Astrocyte (in vitro differentiated cells and primary cell): ENCODE results near the gene SHISAL1. TPM values are rescaled to one million over a fixed set of nuclear protein-coding genes. Genes with fewer than 3 reads are reported as not detected.
A peak's percentile ranks its signal among the peaks of the same experiment; 100 is the strongest.

Experiments used
- DNase-seq: peaks from one replicate; pipeline ENCODE4 v3.0.0-alpha.2; 2010; ENCODE audit warnings: low read depth
- FAIRE-seq: peaks from 2 replicates; lab custom pipeline; 2011; peaks lifted over from hg19 to GRCh38; lab: Jason Lieb, UNC
- H2AFZ ChIP-seq: 2 replicates; pipeline ENCODE4 v1.6.0; 2012; ENCODE audit warnings: low read depth, low read length, inconsistent platforms
- H3K27ac ChIP-seq: 2 replicates; pipeline ENCODE4 v1.5.1; 2011; ENCODE audit warnings: low read depth, low read length, inconsistent platforms
- H3K27me3 ChIP-seq: 2 replicates; pipeline ENCODE4 v1.6.0; 2011; ENCODE audit warnings: low read length, inconsistent platforms; ENCODE audit not compliant: insufficient read depth
- H3K36me3 ChIP-seq: 2 replicates; pipeline ENCODE4 v1.5.1; 2011; ENCODE audit warnings: low read length, inconsistent platforms; ENCODE audit not compliant: insufficient read depth
- H3K4me1 ChIP-seq: 2 replicates; pipeline ENCODE4 v1.5.1; 2011; ENCODE audit warnings: low read length, inconsistent platforms; ENCODE audit not compliant: insufficient read depth
- H3K4me2 ChIP-seq: 2 replicates; pipeline ENCODE4 v1.6.0; 2012; ENCODE audit warnings: low read length, inconsistent platforms
- H3K4me3 ChIP-seq: 2 replicates; pipeline ENCODE4 v1.5.1; 2011; ENCODE audit warnings: low read depth, mild to moderate bottlenecking, low read length, inconsistent platforms; ENCODE audit not compliant: insufficient read depth
- H3K79me2 ChIP-seq: 2 replicates; pipeline ENCODE4 v1.6.0; 2012; ENCODE audit warnings: mild to moderate bottlenecking, low read length, inconsistent platforms; ENCODE audit not compliant: insufficient read depth
- H3K9ac ChIP-seq: 2 replicates; pipeline ENCODE4 v1.6.0; 2012; ENCODE audit warnings: mild to moderate bottlenecking, low read length, inconsistent platforms
- H3K9me3 ChIP-seq: 2 replicates; pipeline ENCODE4 v1.5.1; 2012; ENCODE audit warnings: low read depth, mild to moderate bottlenecking, low read length, inconsistent platforms; ENCODE audit not compliant: insufficient read depth
- H4K20me1 ChIP-seq: 2 replicates; pipeline ENCODE4 v1.6.0; 2012; ENCODE audit warnings: low read length, inconsistent platforms; ENCODE audit not compliant: insufficient read depth
- H3K27ac Mint-ChIP-seq: one replicate; pipeline ENCODE4 v1.8.0; 2021; ENCODE audit warnings: mild to moderate bottlenecking, mixed read lengths; ENCODE audit not compliant: unreplicated experiment
- H3K27me3 Mint-ChIP-seq: one replicate; pipeline ENCODE4 v1.8.0; 2021; ENCODE audit warnings: low read depth, mixed read lengths; ENCODE audit not compliant: unreplicated experiment
- H3K36me3 Mint-ChIP-seq: one replicate; pipeline ENCODE4 v1.8.0; 2021; ENCODE audit warnings: low read depth, mixed read lengths; ENCODE audit not compliant: unreplicated experiment
- H3K4me1 Mint-ChIP-seq: one replicate; pipeline ENCODE4 v1.8.0; 2021; ENCODE audit warnings: low read depth, mixed read lengths; ENCODE audit not compliant: unreplicated experiment
- H3K4me3 Mint-ChIP-seq: one replicate; pipeline ENCODE4 v1.8.0; 2021; ENCODE audit warnings: mild to moderate bottlenecking, moderate library complexity, mixed read lengths; ENCODE audit not compliant: unreplicated experiment
- H3K9me3 Mint-ChIP-seq: one replicate; pipeline ENCODE4 v1.8.0; 2021; ENCODE audit warnings: mild to moderate bottlenecking, mixed read lengths; ENCODE audit not compliant: unreplicated experiment
- EZH2 ChIP-seq: IDR thresholded peaks from 2 replicates; pipeline ENCODE4 v1.6.1; 2012; ENCODE audit warnings: mild to moderate bottlenecking, low read length, inconsistent platforms; ENCODE audit not compliant: insufficient read depth
- total RNA-seq: library from RNA; stranded (reverse); gene quantifications from 2 replicates; pipeline ENCODE4 v1.2.1, GENCODE V29; 2021
- TF ChIP-seq, protein P1 (sequence below): IDR thresholded peaks from 2 replicates; pipeline ENCODE4 v1.5.1; 2011; ENCODE audit warnings: low read depth, mild to moderate bottlenecking, inconsistent platforms, low read length, moderate library complexity; ENCODE audit not compliant: insufficient read depth

SHISAL1 gene
- total RNA-seq, 1 donor from 2014 or later: 0.36 TPM

DNA sequence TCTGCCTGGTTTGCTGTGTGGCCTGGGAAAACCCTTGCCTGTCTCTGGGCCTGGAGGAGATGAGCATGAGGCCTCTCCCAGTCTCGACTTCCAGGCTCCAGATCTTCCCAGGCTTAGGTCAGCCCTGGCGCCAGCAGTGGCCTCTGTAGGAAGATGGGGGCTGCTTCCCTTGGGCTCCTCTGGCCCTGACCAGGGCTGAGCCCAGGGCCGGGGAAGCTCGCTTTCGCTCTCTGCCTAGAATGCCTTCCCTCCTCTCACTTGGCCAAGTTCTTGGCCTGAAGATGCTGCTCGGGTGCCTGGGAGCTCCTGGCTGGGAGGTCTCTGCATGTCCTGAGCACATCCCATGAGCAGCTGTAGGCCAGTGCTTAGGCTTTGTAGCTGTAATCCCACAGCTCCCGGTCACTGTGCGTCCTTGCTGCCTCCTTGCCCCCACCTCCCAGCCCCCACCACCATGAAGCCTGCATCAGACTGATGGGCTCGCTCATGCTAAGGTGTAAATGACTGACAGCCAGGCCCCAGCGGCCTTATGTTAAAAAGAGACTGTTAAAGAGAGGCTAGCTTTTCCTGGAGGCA, 25.5 kb downstream of the SHISAL1 start:
- peaks cover 2% of the 10 kb centered on the region for H3K27me3 ChIP-seq
- Mint-ChIP-seq H3K36me3 (no peaks in the 10 kb centered on the region), H3K27ac (no peak overlapping the region), H3K4me1 (peaks cover 3% of the 10 kb centered on the region), H3K9me3 (no peaks in the 10 kb centered on the region), H3K4me3 (no peak overlapping the region), H3K27me3 (peaks cover 38% of the 10 kb centered on the region)
- no peaks in the 10 kb centered on the region for H3K79me2 ChIP-seq
- H3K9me3 ChIP-seq: no peaks in the 10 kb centered on the region
- peaks cover 4% of the 10 kb centered on the region for H3K4me1 ChIP-seq
- no peak overlapping the region for H2AFZ ChIP-seq
- no peak for FAIRE-seq
- H3K9ac ChIP-seq: no peak overlapping the region
- TF ChIP-seq EZH2: no peak
- TF ChIP-seq, protein P1, sequence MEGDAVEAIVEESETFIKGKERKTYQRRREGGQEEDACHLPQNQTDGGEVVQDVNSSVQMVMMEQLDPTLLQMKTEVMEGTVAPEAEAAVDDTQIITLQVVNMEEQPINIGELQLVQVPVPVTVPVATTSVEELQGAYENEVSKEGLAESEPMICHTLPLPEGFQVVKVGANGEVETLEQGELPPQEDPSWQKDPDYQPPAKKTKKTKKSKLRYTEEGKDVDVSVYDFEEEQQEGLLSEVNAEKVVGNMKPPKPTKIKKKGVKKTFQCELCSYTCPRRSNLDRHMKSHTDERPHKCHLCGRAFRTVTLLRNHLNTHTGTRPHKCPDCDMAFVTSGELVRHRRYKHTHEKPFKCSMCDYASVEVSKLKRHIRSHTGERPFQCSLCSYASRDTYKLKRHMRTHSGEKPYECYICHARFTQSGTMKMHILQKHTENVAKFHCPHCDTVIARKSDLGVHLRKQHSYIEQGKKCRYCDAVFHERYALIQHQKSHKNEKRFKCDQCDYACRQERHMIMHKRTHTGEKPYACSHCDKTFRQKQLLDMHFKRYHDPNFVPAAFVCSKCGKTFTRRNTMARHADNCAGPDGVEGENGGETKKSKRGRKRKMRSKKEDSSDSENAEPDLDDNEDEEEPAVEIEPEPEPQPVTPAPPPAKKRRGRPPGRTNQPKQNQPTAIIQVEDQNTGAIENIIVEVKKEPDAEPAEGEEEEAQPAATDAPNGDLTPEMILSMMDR: no peak
- no peak overlapping the region for H3K4me3 ChIP-seq
- no peak overlapping the region for H3K4me2 ChIP-seq
- peaks cover 5% of the 10 kb centered on the region for H4K20me1 ChIP-seq
- no peaks in the 10 kb centered on the region for H3K36me3 ChIP-seq
- no peak for DNase-seq
- no peak overlapping the region for H3K27ac ChIP-seq

DNA sequence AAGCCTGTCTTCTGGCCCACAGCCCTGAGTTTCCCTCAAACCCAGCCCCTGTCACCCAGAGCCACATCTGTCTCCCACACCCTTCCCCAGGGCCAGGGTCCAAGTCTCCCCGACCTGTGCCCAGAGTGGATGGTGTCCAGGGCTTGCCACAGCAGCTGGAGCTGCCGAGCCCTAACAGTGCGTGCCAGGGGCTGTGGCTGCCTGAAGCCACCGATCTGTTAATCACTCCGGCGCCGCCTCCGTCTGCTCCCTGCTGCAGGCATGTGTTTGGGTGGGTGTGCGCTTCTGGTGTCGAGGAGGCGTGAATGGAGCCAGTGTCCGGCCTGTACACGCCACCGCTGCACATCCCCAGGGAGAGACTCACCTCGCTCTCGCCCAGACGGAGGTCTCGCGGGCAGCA, 26.1 kb downstream of the SHISAL1 start:
- H3K27ac Mint-ChIP-seq: no peak overlapping the region
- H3K4me2 ChIP-seq: no peak overlapping the region
- no peak overlapping the region for H3K4me3 ChIP-seq
- FAIRE-seq (no peak), DNase-seq (peak; percentile 47)
- H3K36me3 ChIP-seq: no peaks in the 10 kb centered on the region
- H2AFZ ChIP-seq: no peak overlapping the region
- no peak overlapping the region for H3K9ac ChIP-seq
- peaks cover 3% of the 10 kb centered on the region for H3K4me1 ChIP-seq
- no peak for TF ChIP-seq EZH2
- TF ChIP-seq, protein P1: no peak
- peaks cover 5% of the 10 kb centered on the region for H4K20me1 ChIP-seq
- H3K36me3 Mint-ChIP-seq: no peaks in the 10 kb centered on the region
- no peak overlapping the region for H3K27ac ChIP-seq
- H3K4me3 Mint-ChIP-seq: no peak overlapping the region
- H3K9me3 ChIP-seq: no peaks in the 10 kb centered on the region
- peaks cover 40% of the 10 kb centered on the region for H3K27me3 Mint-ChIP-seq
- H3K79me2 ChIP-seq: no peaks in the 10 kb centered on the region
- H3K27me3 ChIP-seq: peaks cover 2% of the 10 kb centered on the region
- H3K4me1 Mint-ChIP-seq: peaks cover 3% of the 10 kb centered on the region
- H3K9me3 Mint-ChIP-seq: no peaks in the 10 kb centered on the region

DNA sequence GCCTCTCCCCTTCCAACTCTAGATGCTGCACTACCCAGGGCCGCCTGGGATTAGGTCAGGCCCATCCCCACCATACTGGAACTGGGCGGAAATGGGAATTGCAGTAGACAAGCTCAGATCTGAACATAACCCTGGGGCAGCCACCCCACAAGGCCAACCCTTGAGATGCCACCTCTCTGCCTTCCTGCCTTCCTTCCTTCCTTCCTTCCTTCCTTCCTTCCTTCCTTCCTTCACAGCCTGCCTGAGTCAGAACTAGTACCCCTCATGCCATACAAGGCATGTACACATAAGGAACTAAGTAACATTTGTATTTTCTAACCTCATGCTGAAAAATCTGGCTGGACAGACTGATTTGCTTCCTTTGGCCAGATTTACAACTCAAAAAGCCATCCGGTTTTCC, 28.0 kb downstream of the SHISAL1 start:
- Histone ChIP-seq H3K36me3 (no peaks in the 10 kb centered on the region), H2AFZ (no peak overlapping the region), H3K27ac (no peak overlapping the region), H3K9ac (no peak overlapping the region), H3K27me3 (peaks cover 2% of the 10 kb centered on the region), H3K4me2 (no peak overlapping the region), H3K4me3 (no peak overlapping the region), H4K20me1 (peaks cover 5% of the 10 kb centered on the region), H3K79me2 (no peaks in the 10 kb centered on the region), H3K9me3 (no peaks in the 10 kb centered on the region), H3K4me1 (no peaks in the 10 kb centered on the region)
- no peaks in the 10 kb centered on the region for H3K36me3 Mint-ChIP-seq
- no peak for DNase-seq
- FAIRE-seq: no peak
- H3K4me3 Mint-ChIP-seq: no peak overlapping the region
- H3K4me1 Mint-ChIP-seq: peaks cover 1% of the 10 kb centered on the region
- H3K27me3 Mint-ChIP-seq: peaks cover 51% of the 10 kb centered on the region
- no peak overlapping the region for H3K27ac Mint-ChIP-seq
- H3K9me3 Mint-ChIP-seq: no peaks in the 10 kb centered on the region
- no peak for TF ChIP-seq EZH2
